Spleen (tissue), 7 donors: ENCODE measurements around the gene UCK2.

Source experiments
- CTCF ChIP-seq, 11 experiments: fragments of 200-600 bp in 7 of 11; fragments of 450-650 bp in 4 of 11; sonication (generic) in 4 of 11; IDR thresholded peaks in 8 of 11; conservative IDR thresholded peaks in 3 of 11; 1 replicate in 7 of 11; 2 replicates in 4 of 11; pipeline versions ENCODE4 v1.4.0 to v1.8.0; 2016 to 2021; ENCODE audit warnings: antibody characterized with exemption in 11 of 11, inconsistent platforms in 4 of 11, mild to moderate bottlenecking in 1 of 11
- POLR2A ChIP-seq, 3 donors: fragments of 450-650 bp; IDR thresholded peaks; one replicate each; pipeline ENCODE4 v1.5.1; 2017; ENCODE audit warnings: antibody characterized with exemption in 3 of 3, mild to moderate bottlenecking in 1 of 3
- POLR2AphosphoS5 ChIP-seq, 3 donors: sonication (generic); formaldehyde crosslinking; IDR thresholded peaks; one replicate each; pipeline ENCODE4 v1.5.1; 2017; ENCODE audit warnings: antibody characterized with exemption in 3 of 3
- donor health status: DM: no; HTN: no; CAD: no; lungs with moderate emphysema.
- donor health status: DM: no; HTN: no; CAD: no.
- donor health status: DM: no; HTN: no; CAD: no.

- TF ChIP-seq POLR2A (IDR thresholded peaks at IDR 0.05) (no peak), CTCF (IDR thresholded peaks at IDR 0.05 in 8 of 11, conservative IDR thresholded peaks at IDR 0.05 in 3 of 11) (no peak), POLR2AphosphoS5 (IDR thresholded peaks at IDR 0.05) (no peak)
Measured at GRCh38 chr1:165877411-165877810, 50.0 kb downstream of the UCK2 start.
